Fibroblast of lung (primary cell): ENCODE data around the gene TNS3.

Source experiments
- EZH2 ChIP-seq: IDR thresholded peaks from 2 replicates; pipeline ENCODE4 v1.5.1; 2012; ENCODE audit warnings: low read length, control low read depth, mild to moderate bottlenecking; ENCODE audit errors: missing control alignments
- TF ChIP-seq, protein P1 (sequence below), 2 donors: IDR thresholded peaks in 1 of 2; conservative IDR thresholded peaks in 1 of 2; 1 replicate in 1 of 2; 2 replicates in 1 of 2; pipeline ENCODE4 v1.5.1; 2011 to 2012; ENCODE audit warnings: low read length in 2 of 2, control low read depth in 1 of 2, inconsistent platforms in 1 of 2, low read depth in 1 of 2, mild to moderate bottlenecking in 1 of 2

GRCh38 chr7:47454974-47455871 lies 126.7 kb downstream of the TNS3 start:
- TF ChIP-seq, protein P1, sequence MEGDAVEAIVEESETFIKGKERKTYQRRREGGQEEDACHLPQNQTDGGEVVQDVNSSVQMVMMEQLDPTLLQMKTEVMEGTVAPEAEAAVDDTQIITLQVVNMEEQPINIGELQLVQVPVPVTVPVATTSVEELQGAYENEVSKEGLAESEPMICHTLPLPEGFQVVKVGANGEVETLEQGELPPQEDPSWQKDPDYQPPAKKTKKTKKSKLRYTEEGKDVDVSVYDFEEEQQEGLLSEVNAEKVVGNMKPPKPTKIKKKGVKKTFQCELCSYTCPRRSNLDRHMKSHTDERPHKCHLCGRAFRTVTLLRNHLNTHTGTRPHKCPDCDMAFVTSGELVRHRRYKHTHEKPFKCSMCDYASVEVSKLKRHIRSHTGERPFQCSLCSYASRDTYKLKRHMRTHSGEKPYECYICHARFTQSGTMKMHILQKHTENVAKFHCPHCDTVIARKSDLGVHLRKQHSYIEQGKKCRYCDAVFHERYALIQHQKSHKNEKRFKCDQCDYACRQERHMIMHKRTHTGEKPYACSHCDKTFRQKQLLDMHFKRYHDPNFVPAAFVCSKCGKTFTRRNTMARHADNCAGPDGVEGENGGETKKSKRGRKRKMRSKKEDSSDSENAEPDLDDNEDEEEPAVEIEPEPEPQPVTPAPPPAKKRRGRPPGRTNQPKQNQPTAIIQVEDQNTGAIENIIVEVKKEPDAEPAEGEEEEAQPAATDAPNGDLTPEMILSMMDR (conservative IDR thresholded peaks at IDR 0.05 in 1 of 2, IDR thresholded peaks at IDR 0.05 in 1 of 2; ENCODE audit: low read depth in 1 of 2, low read length in 2 of 2) = no peak
- TF ChIP-seq EZH2 = no peak
